ENCODE measurements around the gene CYS1. TPM values are rescaled to one million over a fixed set of nuclear protein-coding genes. Genes with fewer than 3 reads are reported as not detected.

CYS1 gene
- total and polyA plus RNA-seq, 2 donors (not counting 3 experiments of a cell fraction or from before 2014, with no cell fraction given), result not detected

GRCh38 chr2:10083692-10084211 is 3.5 kb upstream of the CYS1 start:
- CTCF ChIA-PET, result interaction anchor here (0.9 to 20.2 kb wide), 4 partner anchors 8 to 14 kb away, joined by 3 to 485 read pairs (median 21); no protein-coding TSS in a partner anchor

More at GRCh38 chr2:10083692-10084211, 3.5 kb upstream of the CYS1 start:
- no peaks in the 10 kb centered on the region for H3K79me2 ChIP-seq (ENCODE audit: control insufficient read depth, insufficient read depth, low read length)
- H3K9me1 ChIP-seq (replicated peaks; ENCODE audit: control insufficient read depth, extremely low read depth, insufficient read depth, low read length), result no peaks in the 10 kb centered on the region
- DNase-seq (ENCODE audit: low read depth, low spot score), result no peak
- no TSS peak for BruUV-seq (replicated peaks)
- intact Hi-C loops (cut with micrococcal nuclease) (no loop called here), dilution Hi-C loops (cut with MboI; ENCODE audit: extremely low pct_ligation_motif_present, low sequenced_read_pairs) (no loop called here)
- H4K20me1 ChIP-seq (replicated peaks; ENCODE audit: control insufficient read depth, extremely low read depth, insufficient read depth, low read length), result no peaks in the 10 kb centered on the region
- POLR2A ChIA-PET, result no interaction called here
- H3K4me2 ChIP-seq (ENCODE audit: insufficient read depth, low read length), result no peak overlapping the region
- no peaks in the 10 kb centered on the region for H3K4me1 ChIP-seq (ENCODE audit: control insufficient read depth, extremely low read depth, insufficient read depth, low read length)
- H3K36me3 ChIP-seq (ENCODE audit: control insufficient read depth in 2 of 2, extremely low read depth in 1 of 2, insufficient read depth in 2 of 2, low read length in 2 of 2), result no peaks in the 10 kb centered on the region
- H3K9ac ChIP-seq (replicated peaks; ENCODE audit: extremely low read depth, insufficient read depth, low read length), result no peak overlapping the region
- peaks cover 31 to 51% of the 10 kb centered on the region in 2 experiments for H3K27me3 ChIP-seq (ENCODE audit: control insufficient read depth in 2 of 2, insufficient read depth in 2 of 2, low read length in 2 of 2)
- FAIRE-seq, result no peak
- H2AFZ ChIP-seq (ENCODE audit: low read depth, low read length), result no peak overlapping the region
- H3K9me3 ChIP-seq (replicated peaks; ENCODE audit: control insufficient read depth, insufficient read depth, low read length), result no peaks in the 10 kb centered on the region
- TF ChIP-seq JUN (IDR thresholded peaks at IDR 0.05; ENCODE audit: borderline replicate concordance, insufficient read depth, insufficient read length, low read depth) (no peak), MYC (IDR thresholded peaks at IDR 0.05; ENCODE audit: low read depth, low read length) (no peak), POLR2AphosphoS5 (IDR thresholded peaks at IDR 0.05; ENCODE audit: insufficient read depth, low read depth, low read length) (no peak), FOS (IDR thresholded peaks at IDR 0.05; ENCODE audit: borderline replicate concordance, insufficient read depth, low read length) (no peak), GATA2 (IDR thresholded peaks at IDR 0.05; ENCODE audit: insufficient read depth, insufficient read length, low read depth, low read length) (no peak), POLR2A (IDR thresholded peaks at IDR 0.05; ENCODE audit: low read depth, low read length) (no peak), MAX (IDR thresholded peaks at IDR 0.05; ENCODE audit: insufficient read depth, insufficient read length) (no peak), CTCF (IDR thresholded peaks at IDR 0.05; ENCODE audit: extremely low read depth in 1 of 2, insufficient read depth in 1 of 2, low read depth in 1 of 2, low read length in 2 of 2) (no peak), EZH2 (IDR thresholded peaks at IDR 0.05; ENCODE audit: borderline replicate concordance, low read depth, low read length, severe bottlenecking) (no peak)
- H3K4me3 ChIP-seq (replicated peaks in 1 of 3; ENCODE audit: insufficient read depth in 1 of 3, low read depth in 1 of 3, low read length in 3 of 3), result no peak overlapping the region
- H3K27ac ChIP-seq (ENCODE audit: insufficient read depth, low read depth, low read length), result no peak overlapping the region

Measured in endothelial cell of umbilical vein (primary cell).